Brain microvascular endothelial cell (primary cell): ENCODE data around the gene PCNT.

Experiments
- DNase-seq: peaks from one replicate; pipeline ENCODE4 v3.0.0-alpha.2; 2020
- H3K27ac ChIP-seq: fragments of 250-450 bp; sonication (Bioruptor Pico); 2 replicates; pipeline ENCODE4 v1.5.1; 2020; ENCODE audit warnings: mild to moderate bottlenecking, moderate library complexity
- H3K27me3 ChIP-seq: fragments of 250-450 bp; sonication (Bioruptor Pico); replicated peaks from 2 replicates; pipeline ENCODE4 v1.5.1; 2020; ENCODE audit warnings: mild to moderate bottlenecking
- H3K36me3 ChIP-seq: fragments of 250-450 bp; sonication (Bioruptor Pico); replicated peaks from 2 replicates; pipeline ENCODE4 v1.5.1; 2020; ENCODE audit warnings: mild to moderate bottlenecking
- H3K4me3 ChIP-seq: 2 replicates; pipeline ENCODE4 v1.5.1; 2011; ENCODE audit warnings: low read depth, mild to moderate bottlenecking, control low read depth, low read length, moderate library complexity
- in situ Hi-C: cut with HindIII; loops from 2 replicates; pipeline ENCODE4 v1.10.0; 2017; ENCODE audit warnings: low sequenced_read_pairs, low pct_ligation_motif_present
- TF ChIP-seq, protein P1 (sequence below): IDR thresholded peaks from 2 replicates; pipeline ENCODE4 v1.5.1; 2011; ENCODE audit warnings: low read depth, mild to moderate bottlenecking, moderate library complexity, low read length, control low read depth, inconsistent platforms; ENCODE audit errors: missing control alignments

Gene PCNT, protein sequence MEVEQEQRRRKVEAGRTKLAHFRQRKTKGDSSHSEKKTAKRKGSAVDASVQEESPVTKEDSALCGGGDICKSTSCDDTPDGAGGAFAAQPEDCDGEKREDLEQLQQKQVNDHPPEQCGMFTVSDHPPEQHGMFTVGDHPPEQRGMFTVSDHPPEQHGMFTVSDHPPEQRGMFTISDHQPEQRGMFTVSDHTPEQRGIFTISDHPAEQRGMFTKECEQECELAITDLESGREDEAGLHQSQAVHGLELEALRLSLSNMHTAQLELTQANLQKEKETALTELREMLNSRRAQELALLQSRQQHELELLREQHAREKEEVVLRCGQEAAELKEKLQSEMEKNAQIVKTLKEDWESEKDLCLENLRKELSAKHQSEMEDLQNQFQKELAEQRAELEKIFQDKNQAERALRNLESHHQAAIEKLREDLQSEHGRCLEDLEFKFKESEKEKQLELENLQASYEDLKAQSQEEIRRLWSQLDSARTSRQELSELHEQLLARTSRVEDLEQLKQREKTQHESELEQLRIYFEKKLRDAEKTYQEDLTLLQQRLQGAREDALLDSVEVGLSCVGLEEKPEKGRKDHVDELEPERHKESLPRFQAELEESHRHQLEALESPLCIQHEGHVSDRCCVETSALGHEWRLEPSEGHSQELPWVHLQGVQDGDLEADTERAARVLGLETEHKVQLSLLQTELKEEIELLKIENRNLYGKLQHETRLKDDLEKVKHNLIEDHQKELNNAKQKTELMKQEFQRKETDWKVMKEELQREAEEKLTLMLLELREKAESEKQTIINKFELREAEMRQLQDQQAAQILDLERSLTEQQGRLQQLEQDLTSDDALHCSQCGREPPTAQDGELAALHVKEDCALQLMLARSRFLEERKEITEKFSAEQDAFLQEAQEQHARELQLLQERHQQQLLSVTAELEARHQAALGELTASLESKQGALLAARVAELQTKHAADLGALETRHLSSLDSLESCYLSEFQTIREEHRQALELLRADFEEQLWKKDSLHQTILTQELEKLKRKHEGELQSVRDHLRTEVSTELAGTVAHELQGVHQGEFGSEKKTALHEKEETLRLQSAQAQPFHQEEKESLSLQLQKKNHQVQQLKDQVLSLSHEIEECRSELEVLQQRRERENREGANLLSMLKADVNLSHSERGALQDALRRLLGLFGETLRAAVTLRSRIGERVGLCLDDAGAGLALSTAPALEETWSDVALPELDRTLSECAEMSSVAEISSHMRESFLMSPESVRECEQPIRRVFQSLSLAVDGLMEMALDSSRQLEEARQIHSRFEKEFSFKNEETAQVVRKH (N-terminal part only)

DNA sequence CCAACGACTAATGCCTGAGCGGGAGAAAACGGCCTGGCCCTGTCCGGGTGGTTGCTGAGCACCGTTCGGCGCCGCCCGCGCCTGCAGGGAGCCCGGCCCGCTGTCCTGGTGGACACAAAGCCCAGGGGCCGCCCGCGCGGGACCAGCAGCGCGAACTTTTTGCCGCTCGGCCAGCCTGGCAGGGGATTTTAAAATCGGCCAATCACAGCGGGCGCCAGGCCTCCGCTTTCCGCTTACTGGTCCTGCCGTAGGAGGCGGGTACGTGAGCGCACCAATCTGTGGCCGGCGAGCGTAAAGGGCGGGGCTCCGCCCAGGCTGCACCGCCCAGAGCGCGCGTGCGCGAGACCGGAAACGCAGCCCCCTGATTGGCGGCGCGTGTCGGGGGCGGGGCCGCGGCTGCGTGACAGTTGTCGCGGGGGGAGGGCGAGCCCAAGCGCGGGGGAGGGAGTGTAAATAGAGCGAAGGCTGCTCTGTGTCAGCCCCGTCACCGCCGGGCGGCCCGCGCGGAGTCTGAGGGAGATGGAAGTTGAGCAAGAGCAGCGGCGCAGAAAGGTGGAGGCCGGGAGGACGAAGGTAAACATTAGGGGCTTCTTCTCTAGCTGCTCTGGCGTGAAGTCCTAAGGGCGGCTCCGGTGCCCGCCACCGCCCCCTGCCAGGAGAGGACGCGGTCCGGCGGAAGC is at the start of gene PCNT, which contains the start of gene C21orf58:
PCNT (plus strand) TSS at position 447 of the 680 bp plus-strand sequence; CDS start at position 520, 73 bp downstream.
C21orf58 (minus strand) TSS at position 161 of the 680 bp plus-strand sequence. CDS start 1,132 bp downstream, outside the sequence.
- no peaks in the 10 kb centered on the region for H3K27me3 ChIP-seq
- H3K27ac ChIP-seq: peak within 1 kb of the TSS; percentile 94
- peak within 1 kb of the TSS; percentile 84 for H3K4me3 ChIP-seq
- DNase-seq: peak; percentile 97
- in situ Hi-C loops: no loop called here
- H3K36me3 ChIP-seq: no peaks in the 10 kb centered on the region
- TF ChIP-seq, protein P1, sequence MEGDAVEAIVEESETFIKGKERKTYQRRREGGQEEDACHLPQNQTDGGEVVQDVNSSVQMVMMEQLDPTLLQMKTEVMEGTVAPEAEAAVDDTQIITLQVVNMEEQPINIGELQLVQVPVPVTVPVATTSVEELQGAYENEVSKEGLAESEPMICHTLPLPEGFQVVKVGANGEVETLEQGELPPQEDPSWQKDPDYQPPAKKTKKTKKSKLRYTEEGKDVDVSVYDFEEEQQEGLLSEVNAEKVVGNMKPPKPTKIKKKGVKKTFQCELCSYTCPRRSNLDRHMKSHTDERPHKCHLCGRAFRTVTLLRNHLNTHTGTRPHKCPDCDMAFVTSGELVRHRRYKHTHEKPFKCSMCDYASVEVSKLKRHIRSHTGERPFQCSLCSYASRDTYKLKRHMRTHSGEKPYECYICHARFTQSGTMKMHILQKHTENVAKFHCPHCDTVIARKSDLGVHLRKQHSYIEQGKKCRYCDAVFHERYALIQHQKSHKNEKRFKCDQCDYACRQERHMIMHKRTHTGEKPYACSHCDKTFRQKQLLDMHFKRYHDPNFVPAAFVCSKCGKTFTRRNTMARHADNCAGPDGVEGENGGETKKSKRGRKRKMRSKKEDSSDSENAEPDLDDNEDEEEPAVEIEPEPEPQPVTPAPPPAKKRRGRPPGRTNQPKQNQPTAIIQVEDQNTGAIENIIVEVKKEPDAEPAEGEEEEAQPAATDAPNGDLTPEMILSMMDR: no peak

DNA sequence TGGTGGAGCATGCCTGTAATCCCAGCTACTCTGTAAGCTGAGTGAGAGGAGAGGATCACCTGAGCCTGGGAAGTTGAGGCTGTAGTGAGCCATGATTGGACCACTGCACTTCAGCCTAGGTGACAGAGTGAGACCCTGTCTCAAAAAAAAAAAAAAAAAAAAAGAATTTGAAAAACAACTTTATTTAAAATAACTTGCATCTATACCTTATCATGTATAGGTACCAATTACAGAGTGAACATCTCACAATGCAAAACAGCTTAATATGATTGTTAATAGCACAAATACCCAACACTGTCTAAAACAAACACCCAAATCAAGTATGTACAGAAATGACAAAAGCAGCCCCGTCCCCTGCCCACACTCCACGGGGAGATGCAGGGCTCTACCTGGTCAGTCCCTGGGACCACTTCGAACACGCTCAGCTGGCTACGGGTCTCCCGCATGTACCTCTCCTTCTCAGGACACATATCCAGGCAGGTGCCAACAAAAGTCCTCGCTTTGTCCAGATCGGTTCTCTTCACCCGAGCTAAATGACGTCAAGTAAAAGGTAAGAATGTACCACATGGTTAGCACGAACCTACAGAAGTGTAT is 49.1 kb upstream of the PCNT start:
- Histone ChIP-seq H3K4me3 (no peak overlapping the region), H3K27ac (no peak overlapping the region), H3K36me3 (peaks cover 82% of the 10 kb centered on the region), H3K27me3 (no peaks in the 10 kb centered on the region)
- in situ Hi-C loops: no loop called here
- no peak for DNase-seq
- TF ChIP-seq, protein P1: no peak

DNA sequence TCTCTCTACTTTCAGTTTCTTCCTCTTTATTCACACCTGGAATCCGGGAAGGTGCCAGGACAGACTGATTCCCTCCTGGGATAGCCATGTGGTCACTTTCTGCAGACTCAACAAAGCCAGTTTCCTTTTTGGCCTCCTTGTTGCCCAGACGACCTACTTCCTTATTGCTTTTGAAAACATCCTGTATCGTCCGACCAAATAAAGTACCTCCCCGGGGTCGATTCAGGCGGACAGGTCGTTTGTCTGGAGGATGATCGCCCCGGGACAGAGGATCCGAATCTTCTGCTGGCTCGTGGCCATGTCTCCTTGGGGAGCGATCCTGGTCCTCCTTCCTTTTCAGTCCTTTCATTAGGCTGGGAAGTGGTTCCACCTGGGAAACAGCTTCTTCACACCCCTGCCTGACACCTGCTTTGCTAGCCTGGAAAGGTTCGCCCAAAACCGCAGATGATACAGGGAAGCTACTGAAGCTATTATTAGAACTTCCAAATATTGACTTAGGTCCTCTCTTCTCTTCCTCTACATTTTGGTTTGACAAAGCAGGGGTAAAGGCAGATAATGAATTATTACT is 39.8 kb upstream of the PCNT start:
- H3K36me3 ChIP-seq: peaks cover 29% of the 10 kb centered on the region
- DNase-seq: no peak
- TF ChIP-seq, protein P1: no peak
- in situ Hi-C loops: no loop called here
- no peaks in the 10 kb centered on the region for H3K27me3 ChIP-seq
- H3K27ac ChIP-seq: no peak overlapping the region
- H3K4me3 ChIP-seq: no peak overlapping the region

DNA sequence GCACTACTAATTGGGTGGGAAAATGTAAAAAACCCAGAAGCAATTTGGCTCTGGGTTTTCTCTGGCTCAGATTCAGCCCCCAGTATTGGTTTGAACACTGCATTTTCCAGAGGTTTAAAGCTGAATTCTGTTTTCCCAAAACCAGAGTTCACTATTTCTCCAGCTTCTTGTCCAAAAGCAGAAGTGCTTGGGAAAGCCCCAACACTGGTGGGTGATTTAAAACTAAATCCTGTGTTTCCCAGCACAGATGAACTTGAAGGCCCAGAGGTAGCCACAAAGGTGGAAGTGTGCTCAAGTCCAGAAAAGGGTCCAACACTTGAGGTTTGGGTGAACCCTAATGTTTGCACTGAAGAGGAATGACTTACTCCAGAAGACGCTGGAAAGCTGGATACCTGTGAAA is 39.2 kb upstream of the PCNT start:
- H3K27me3 ChIP-seq: no peaks in the 10 kb centered on the region
- in situ Hi-C loops: no loop called here
- H3K36me3 ChIP-seq: peaks cover 24% of the 10 kb centered on the region
- TF ChIP-seq, protein P1: no peak
- no peak overlapping the region for H3K27ac ChIP-seq
- H3K4me3 ChIP-seq: peak overlapping the region; percentile 64
- DNase-seq: no peak
